HepG2 (cell line): Measurements from ENCODE around the gene DBNDD2. TPM values are rescaled to one million over a fixed set of nuclear protein-coding genes. Genes with fewer than 3 reads are reported as not detected.
A peak's percentile ranks its signal among the peaks of the same experiment; 100 is the strongest.

Experiments used
- CAMTA2 ChIP-seq: sonication (generic); formaldehyde crosslinking; IDR thresholded peaks from 2 replicates; pipeline ENCODE4 v1.4.0; 2020; ENCODE audit warnings: mild to moderate bottlenecking, missing genetic modification reagents, borderline replicate concordance
- JDP2 ChIP-seq: sonication (generic); formaldehyde crosslinking; IDR thresholded peaks from 2 replicates; pipeline ENCODE4 v1.8.1; 2022; ENCODE audit warnings: missing genetic modification reagents, borderline replicate concordance
- RBFOX2 ChIP-seq: fragments of 200-400 bp; formaldehyde crosslinking; IDR thresholded peaks from 2 replicates; pipeline ENCODE4 v1.6.1; 2017; ENCODE audit warnings: low read depth, mild to moderate bottlenecking, low read length
- TCF12 ChIP-seq, 2 experiments: fragments of 450-650 bp in 1 of 2; sonication (generic) in 1 of 2; formaldehyde crosslinking in 1 of 2; IDR thresholded peaks; 2 replicates each; pipeline versions ENCODE4 v1.6.1 to v1.8.0; 2017 to 2022; ENCODE audit warnings: antibody characterized with exemption in 1 of 2, mild to moderate bottlenecking in 1 of 2, missing genetic modification reagents in 1 of 2, moderate library complexity in 1 of 2
- ZKSCAN8 ChIP-seq: IDR thresholded peaks from 2 replicates; pipeline ENCODE4 v1.6.1; 2016; ENCODE audit warnings: borderline replicate concordance, missing genetic modification reagents, missing compliant biosample characterization
- ZNF326 ChIP-seq: sonication (generic); formaldehyde crosslinking; IDR thresholded peaks from 2 replicates; pipeline ENCODE4 v1.4.0; 2020; ENCODE audit warnings: missing genetic modification reagents, borderline replicate concordance
- ZNF891 ChIP-seq: sonication (generic); formaldehyde crosslinking; IDR thresholded peaks from 2 replicates; pipeline ENCODE4 v1.5.0; 2020; ENCODE audit warnings: mild to moderate bottlenecking, missing genetic modification reagents
- polyA plus RNA-seq, 8 experiments: library from polyadenylated mRNA; depleted of rRNA in 3 of 8; stranded (reverse) in 7 of 8; unstranded in 1 of 8; fragments of >200 nt; fragmentation: Illumina TruSeq in 4 of 8; extraction: Trizol in 4 of 8; gene quantifications; 2 replicates each; pipeline versions ENCODE4 v1.2.1 to v1.2.3, GENCODE V29; 2011 to 2016; ENCODE audit warnings: low read depth in 4 of 8, missing spikeins in 1 of 8, mixed read lengths in 1 of 8; ENCODE audit not compliant: insufficient read depth in 1 of 8
- total RNA-seq, 5 experiments: library from RNA; depleted of rRNA; stranded (reverse); fragments of >200 nt; fragmentation: Illumina TruSeq; extraction: Trizol; gene quantifications; 2 replicates each; pipeline ENCODE4 v1.2.3, GENCODE V29; 2016; ENCODE audit warnings: low read depth in 1 of 5
- TF ChIP-seq, protein P1 (sequence below): sonication (generic); formaldehyde crosslinking; IDR thresholded peaks from 2 replicates; pipeline ENCODE4 v1.4.0; 2020; ENCODE audit warnings: missing genetic modification reagents, borderline replicate concordance
- TF ChIP-seq, protein P2 (sequence below): sonication (generic); formaldehyde crosslinking; IDR thresholded peaks from 2 replicates; pipeline ENCODE4 v1.5.0; 2020; ENCODE audit warnings: mild to moderate bottlenecking, missing genetic modification reagents
- TF ChIP-seq, protein P3 (sequence below): IDR thresholded peaks from 2 replicates; pipeline ENCODE4 v1.6.1; 2016; ENCODE audit warnings: mild to moderate bottlenecking
- TF ChIP-seq, protein P4 (sequence below): sonication (generic); formaldehyde crosslinking; IDR thresholded peaks from 2 replicates; pipeline ENCODE4 v1.4.0; 2020; ENCODE audit warnings: mild to moderate bottlenecking, missing genetic modification reagents
- TF ChIP-seq, protein P5 (sequence below): sonication (generic); formaldehyde crosslinking; IDR thresholded peaks from 2 replicates; pipeline ENCODE4 v1.9.0; 2022; ENCODE audit warnings: missing genetic modification reagents, mild to moderate bottlenecking, borderline replicate concordance
- TF ChIP-seq, protein P6 (sequence below): sonication (generic); formaldehyde crosslinking; conservative IDR thresholded peaks from 2 replicates; pipeline ENCODE4 v1.5.0; 2020; ENCODE audit warnings: missing genetic modification reagents
- TF ChIP-seq, protein P7 (sequence below): sonication (generic); formaldehyde crosslinking; IDR thresholded peaks from 2 replicates; pipeline ENCODE4 v1.5.0; 2020; ENCODE audit warnings: missing genetic modification reagents

The DBNDD2 gene
- total and polyA plus RNA-seq, 2 of the 13 experiments (the other 11 are each of a cell fraction or from before 2014, with no cell fraction given), result 16.7 to 47.6 TPM

DNA sequence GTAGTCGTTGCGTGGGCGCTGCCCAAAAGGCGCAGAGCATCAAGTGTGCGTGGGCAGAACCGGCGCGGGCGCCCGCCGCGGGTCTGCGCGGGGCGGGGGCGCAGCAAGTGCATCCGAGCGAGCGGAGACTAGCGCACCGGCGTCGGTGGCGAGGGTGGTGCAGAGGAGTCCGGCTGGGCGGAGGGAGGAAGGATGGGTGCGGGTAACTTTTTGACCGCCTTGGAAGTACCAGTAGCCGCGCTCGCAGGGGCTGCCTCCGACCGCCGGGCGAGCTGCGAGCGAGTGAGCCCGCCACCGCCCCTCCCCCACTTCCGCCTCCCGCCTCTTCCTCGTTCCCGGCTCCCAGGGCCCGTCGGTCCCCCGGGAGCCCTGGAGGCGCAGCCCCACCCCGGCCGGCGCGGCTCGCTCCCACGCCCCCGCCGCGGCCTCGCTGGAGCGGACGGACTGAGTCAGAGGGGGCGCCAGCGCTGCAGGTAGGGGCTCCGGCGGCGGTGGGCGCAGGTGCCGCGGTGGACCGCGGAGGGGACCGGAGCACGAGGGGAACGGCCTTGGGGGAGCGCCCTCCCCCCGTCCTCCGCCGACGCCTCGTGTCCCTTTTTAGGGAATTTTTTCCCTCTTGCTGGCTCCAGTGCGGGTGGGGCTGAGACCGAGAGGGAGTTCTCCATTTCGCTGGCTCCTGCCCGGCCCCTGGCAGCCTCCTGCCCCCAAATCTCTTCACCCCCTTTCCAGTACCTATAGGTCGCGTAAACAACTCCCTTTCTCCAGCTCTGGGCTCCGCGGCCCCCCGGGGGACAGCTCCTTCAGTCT is 1.6 kb upstream of the DBNDD2 start (continued):
- TF ChIP-seq, protein P1, sequence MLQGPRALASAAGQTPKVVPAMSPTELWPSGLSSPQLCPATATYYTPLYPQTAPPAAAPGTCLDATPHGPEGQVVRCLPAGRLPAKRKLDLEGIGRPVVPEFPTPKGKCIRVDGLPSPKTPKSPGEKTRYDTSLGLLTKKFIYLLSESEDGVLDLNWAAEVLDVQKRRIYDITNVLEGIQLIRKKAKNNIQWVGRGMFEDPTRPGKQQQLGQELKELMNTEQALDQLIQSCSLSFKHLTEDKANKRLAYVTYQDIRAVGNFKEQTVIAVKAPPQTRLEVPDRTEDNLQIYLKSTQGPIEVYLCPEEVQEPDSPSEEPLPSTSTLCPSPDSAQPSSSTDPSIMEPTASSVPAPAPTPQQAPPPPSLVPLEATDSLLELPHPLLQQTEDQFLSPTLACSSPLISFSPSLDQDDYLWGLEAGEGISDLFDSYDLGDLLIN (CRISPR knock-in tag), result 0 out of 2 replicates have a peak, but pooled peaks have one; percentile 51
- TF ChIP-seq, protein P2, sequence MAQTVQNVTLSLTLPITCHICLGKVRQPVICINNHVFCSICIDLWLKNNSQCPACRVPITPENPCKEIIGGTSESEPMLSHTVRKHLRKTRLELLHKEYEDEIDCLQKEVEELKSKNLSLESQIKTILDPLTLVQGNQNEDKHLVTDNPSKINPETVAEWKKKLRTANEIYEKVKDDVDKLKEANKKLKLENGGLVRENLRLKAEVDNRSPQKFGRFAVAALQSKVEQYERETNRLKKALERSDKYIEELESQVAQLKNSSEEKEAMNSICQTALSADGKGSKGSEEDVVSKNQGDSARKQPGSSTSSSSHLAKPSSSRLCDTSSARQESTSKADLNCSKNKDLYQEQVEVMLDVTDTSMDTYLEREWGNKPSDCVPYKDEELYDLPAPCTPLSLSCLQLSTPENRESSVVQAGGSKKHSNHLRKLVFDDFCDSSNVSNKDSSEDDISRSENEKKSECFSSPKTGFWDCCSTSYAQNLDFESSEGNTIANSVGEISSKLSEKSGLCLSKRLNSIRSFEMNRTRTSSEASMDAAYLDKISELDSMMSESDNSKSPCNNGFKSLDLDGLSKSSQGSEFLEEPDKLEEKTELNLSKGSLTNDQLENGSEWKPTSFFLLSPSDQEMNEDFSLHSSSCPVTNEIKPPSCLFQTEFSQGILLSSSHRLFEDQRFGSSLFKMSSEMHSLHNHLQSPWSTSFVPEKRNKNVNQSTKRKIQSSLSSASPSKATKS (CRISPR knock-in tag), result no peak
- TF ChIP-seq ZNF326 (CRISPR knock-in tag) (no peak), TCF12 (IDR thresholded peaks at IDR 0.05) (no peak), TCF12 (CRISPR knock-in tag; IDR thresholded peaks at IDR 0.05) (0 out of 2 replicates have a peak, but pooled peaks have one; percentile 8), ZNF891 (CRISPR knock-in tag) (peak; percentile 64), ZKSCAN8 (CRISPR knock-in tag) (no peak), RBFOX2 (peak; percentile 71), JDP2 (CRISPR knock-in tag) (peak; percentile 37; the same call in 1 of the 2 replicates), CAMTA2 (CRISPR knock-in tag) (no peak)
- TF ChIP-seq, protein P3, sequence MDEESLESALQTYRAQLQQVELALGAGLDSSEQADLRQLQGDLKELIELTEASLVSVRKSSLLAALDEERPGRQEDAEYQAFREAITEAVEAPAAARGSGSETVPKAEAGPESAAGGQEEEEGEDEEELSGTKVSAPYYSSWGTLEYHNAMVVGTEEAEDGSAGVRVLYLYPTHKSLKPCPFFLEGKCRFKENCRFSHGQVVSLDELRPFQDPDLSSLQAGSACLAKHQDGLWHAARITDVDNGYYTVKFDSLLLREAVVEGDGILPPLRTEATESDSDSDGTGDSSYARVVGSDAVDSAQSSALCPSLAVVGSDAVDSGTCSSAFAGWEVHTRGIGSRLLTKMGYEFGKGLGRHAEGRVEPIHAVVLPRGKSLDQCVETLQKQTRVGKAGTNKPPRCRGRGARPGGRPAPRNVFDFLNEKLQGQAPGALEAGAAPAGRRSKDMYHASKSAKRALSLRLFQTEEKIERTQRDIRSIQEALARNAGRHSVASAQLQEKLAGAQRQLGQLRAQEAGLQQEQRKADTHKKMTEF (CRISPR knock-in tag), result peak; percentile 85; the same call in 1 of the 2 replicates
- TF ChIP-seq, protein P4, sequence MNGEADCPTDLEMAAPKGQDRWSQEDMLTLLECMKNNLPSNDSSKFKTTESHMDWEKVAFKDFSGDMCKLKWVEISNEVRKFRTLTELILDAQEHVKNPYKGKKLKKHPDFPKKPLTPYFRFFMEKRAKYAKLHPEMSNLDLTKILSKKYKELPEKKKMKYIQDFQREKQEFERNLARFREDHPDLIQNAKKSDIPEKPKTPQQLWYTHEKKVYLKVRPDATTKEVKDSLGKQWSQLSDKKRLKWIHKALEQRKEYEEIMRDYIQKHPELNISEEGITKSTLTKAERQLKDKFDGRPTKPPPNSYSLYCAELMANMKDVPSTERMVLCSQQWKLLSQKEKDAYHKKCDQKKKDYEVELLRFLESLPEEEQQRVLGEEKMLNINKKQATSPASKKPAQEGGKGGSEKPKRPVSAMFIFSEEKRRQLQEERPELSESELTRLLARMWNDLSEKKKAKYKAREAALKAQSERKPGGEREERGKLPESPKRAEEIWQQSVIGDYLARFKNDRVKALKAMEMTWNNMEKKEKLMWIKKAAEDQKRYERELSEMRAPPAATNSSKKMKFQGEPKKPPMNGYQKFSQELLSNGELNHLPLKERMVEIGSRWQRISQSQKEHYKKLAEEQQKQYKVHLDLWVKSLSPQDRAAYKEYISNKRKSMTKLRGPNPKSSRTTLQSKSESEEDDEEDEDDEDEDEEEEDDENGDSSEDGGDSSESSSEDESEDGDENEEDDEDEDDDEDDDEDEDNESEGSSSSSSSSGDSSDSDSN, result peak; percentile 80
- TF ChIP-seq, protein P5, sequence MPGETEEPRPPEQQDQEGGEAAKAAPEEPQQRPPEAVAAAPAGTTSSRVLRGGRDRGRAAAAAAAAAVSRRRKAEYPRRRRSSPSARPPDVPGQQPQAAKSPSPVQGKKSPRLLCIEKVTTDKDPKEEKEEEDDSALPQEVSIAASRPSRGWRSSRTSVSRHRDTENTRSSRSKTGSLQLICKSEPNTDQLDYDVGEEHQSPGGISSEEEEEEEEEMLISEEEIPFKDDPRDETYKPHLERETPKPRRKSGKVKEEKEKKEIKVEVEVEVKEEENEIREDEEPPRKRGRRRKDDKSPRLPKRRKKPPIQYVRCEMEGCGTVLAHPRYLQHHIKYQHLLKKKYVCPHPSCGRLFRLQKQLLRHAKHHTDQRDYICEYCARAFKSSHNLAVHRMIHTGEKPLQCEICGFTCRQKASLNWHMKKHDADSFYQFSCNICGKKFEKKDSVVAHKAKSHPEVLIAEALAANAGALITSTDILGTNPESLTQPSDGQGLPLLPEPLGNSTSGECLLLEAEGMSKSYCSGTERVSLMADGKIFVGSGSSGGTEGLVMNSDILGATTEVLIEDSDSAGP (CRISPR knock-in tag), result peak; percentile 75; the same call in 1 of the 2 replicates
- TF ChIP-seq, protein P6, sequence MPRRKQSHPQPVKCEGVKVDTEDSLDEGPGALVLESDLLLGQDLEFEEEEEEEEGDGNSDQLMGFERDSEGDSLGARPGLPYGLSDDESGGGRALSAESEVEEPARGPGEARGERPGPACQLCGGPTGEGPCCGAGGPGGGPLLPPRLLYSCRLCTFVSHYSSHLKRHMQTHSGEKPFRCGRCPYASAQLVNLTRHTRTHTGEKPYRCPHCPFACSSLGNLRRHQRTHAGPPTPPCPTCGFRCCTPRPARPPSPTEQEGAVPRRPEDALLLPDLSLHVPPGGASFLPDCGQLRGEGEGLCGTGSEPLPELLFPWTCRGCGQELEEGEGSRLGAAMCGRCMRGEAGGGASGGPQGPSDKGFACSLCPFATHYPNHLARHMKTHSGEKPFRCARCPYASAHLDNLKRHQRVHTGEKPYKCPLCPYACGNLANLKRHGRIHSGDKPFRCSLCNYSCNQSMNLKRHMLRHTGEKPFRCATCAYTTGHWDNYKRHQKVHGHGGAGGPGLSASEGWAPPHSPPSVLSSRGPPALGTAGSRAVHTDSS (CRISPR knock-in tag), result 0 out of 2 replicates have a peak, but pooled peaks have one; percentile 59
- TF ChIP-seq, protein P7, sequence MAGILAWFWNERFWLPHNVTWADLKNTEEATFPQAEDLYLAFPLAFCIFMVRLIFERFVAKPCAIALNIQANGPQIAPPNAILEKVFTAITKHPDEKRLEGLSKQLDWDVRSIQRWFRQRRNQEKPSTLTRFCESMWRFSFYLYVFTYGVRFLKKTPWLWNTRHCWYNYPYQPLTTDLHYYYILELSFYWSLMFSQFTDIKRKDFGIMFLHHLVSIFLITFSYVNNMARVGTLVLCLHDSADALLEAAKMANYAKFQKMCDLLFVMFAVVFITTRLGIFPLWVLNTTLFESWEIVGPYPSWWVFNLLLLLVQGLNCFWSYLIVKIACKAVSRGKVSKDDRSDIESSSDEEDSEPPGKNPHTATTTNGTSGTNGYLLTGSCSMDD, result no peak
